ENCODE measurements around the gene HLA-DRA. TPM values are rescaled to one million over a fixed set of nuclear protein-coding genes. Genes with fewer than 3 reads are reported as not detected.
"Not testable (repeated sequence)": the region's sequence is repeated elsewhere in the genome, so short reads cannot be mapped to it uniquely, and the experiment has no call there.

HLA-DRA gene
- total RNA-seq, 6 experiments from 2014 or later, result 21.2 to 235 (median 66.8) TPM

DNA sequence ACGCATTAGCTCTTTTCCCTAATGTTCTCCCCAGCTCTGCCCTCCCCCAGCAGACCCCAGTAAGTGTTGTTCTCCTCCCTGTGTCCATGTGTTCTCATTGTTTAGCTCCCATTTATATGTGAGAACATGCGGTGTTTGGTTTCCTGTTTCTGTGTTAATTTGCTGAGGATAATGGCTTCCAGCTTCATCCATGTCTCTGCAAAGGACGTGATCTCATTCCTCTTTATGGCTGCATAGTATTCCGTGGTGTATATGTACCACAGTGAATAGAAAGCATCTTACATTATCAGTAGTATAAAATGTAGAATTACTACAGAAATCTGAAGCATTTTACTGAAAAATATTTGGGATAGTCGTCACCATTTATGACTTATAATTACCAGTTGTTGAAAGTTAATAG, 21.8 kb downstream of the HLA-DRA start:
- peaks cover 0 to 8% of the 10 kb centered on the region in 2 donors for H3K27me3 ChIP-seq
- H3K36me3 ChIP-seq, result no peaks in the 10 kb centered on the region
- no peak for TF ChIP-seq POLR2A (IDR thresholded peaks at IDR 0.05)
- no peak for TF ChIP-seq CTCF (IDR thresholded peaks at IDR 0.05)
- DNase-seq (no peak), ATAC-seq (no peak)
- H3K9me3 ChIP-seq, result no peaks in the 10 kb centered on the region
- intact Hi-C loops (cut with DNase I), result no loop called here
- H3K27ac ChIP-seq, result no peak overlapping the region
- WGBS (ENCODE audit: insufficient coverage, low coverage, low lambda C conversion rate, missing lambda C conversion rate), result 59% methylated on average over 5 of the region's 5 CpGs
- no peak overlapping the region for H3K4me3 ChIP-seq
- H3K4me1 ChIP-seq, result no peaks in the 10 kb centered on the region

GRCh38 chr6:32462609-32463008, 22.9 kb downstream of the HLA-DRA start:
- no peak for ATAC-seq
- H3K27me3 ChIP-seq, result peaks cover 0 to 8% of the 10 kb centered on the region in 2 donors
- H3K27ac ChIP-seq, result no peak overlapping the region
- no peak overlapping the region for H3K4me3 ChIP-seq
- WGBS (ENCODE audit: insufficient coverage, low coverage, low lambda C conversion rate, missing lambda C conversion rate), result 63% methylated on average over 3 of the region's 3 CpGs
- no peak for DNase-seq
- H3K36me3 ChIP-seq, result no peaks in the 10 kb centered on the region
- H3K9me3 ChIP-seq, result no peaks in the 10 kb centered on the region
- intact Hi-C loops (cut with DNase I), result no loop called here
- no peak for TF ChIP-seq POLR2A (IDR thresholded peaks at IDR 0.05)
- no peak for TF ChIP-seq CTCF (IDR thresholded peaks at IDR 0.05)
- no peaks in the 10 kb centered on the region for H3K4me1 ChIP-seq

GRCh38 chr6:32467743-32468503, 28.2 kb downstream of the HLA-DRA start:
- H3K27me3 ChIP-seq; H3K4me1 ChIP-seq; DNase-seq; H3K27ac ChIP-seq; intact Hi-C loops (cut with DNase I); H3K4me3 ChIP-seq; H3K36me3 ChIP-seq; H3K9me3 ChIP-seq; ATAC-seq: not testable (repeated sequence)
- 25% methylated on average over 2 of the region's 5 CpGs for WGBS (ENCODE audit: insufficient coverage, low coverage, low lambda C conversion rate, missing lambda C conversion rate)

DNA sequence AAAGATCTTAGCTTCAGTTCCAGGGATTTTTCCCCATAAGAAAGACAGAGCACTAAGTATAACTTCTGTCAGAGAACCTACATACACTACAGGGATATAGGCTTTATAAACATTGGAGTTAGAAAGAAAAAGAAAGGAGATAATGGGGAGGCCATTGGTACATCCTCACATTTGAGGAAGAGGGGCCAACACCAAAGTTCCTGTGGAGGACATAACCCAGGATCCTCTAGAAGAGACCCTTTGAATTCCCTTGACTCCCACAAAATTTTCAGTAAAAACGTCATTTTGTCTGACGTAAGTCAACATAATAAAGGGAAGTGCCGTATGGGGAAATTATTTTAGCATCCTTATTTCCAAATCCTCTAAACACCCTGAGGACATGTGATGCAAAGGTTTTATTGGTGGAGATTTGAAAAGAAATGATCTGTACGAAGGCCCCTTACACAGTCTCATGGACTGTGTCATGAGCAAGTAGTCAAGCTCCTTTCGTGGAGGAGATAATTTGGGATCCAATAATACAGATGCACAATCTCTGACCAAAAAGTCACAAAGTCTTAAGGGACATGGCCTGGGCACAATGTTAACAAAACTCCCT, 33.2 kb downstream of the HLA-DRA start:
- Histone ChIP-seq H3K36me3 (no peaks in the 10 kb centered on the region), H3K27ac (no peak overlapping the region), H3K4me3 (no peak overlapping the region), H3K9me3 (no peaks in the 10 kb centered on the region), H3K27me3 (no peaks in the 10 kb centered on the region), H3K4me1 (no peaks in the 10 kb centered on the region)
- ATAC-seq, result peak in 3 of 4 donors; percentile 21 to 54 (median 47)
- DNase-seq, result no peak
- 56% methylated on average over 5 of the region's 5 CpGs for WGBS (ENCODE audit: insufficient coverage, low coverage, low lambda C conversion rate, missing lambda C conversion rate)
- intact Hi-C loops (cut with DNase I), result no loop called here
- TF ChIP-seq POLR2A (IDR thresholded peaks at IDR 0.05), result no peak
- TF ChIP-seq CTCF (IDR thresholded peaks at IDR 0.05), result no peak

GRCh38 chr6:32473376-32474348, 34.0 kb downstream of the HLA-DRA start:
- not testable (repeated sequence) for H3K4me1 ChIP-seq

More at GRCh38 chr6:32473376-32474348, 34.0 kb downstream of the HLA-DRA start:
- H3K27me3 ChIP-seq; H3K36me3 ChIP-seq; H3K9me3 ChIP-seq; intact Hi-C loops (cut with DNase I); H3K4me3 ChIP-seq; DNase-seq; H3K27ac ChIP-seq: not testable (repeated sequence)
- WGBS (ENCODE audit: insufficient coverage, low coverage, low lambda C conversion rate, missing lambda C conversion rate), result 32% methylated on average over 10 of the region's 10 CpGs
- peak; percentile 88 to 96 (median 92) for ATAC-seq
